NCI-H2107 treated with DMSO at 0.1 percent for 48 hours (cell line): ENCODE measurements around the gene SINHCAF.

Experiments used
- DNase-seq: peaks from one replicate; lab custom pipeline; 2025; ENCODE audit not compliant: unreplicated experiment; lab: John Stamatoyannopoulos, UW

Gene SINHCAF

DNA sequence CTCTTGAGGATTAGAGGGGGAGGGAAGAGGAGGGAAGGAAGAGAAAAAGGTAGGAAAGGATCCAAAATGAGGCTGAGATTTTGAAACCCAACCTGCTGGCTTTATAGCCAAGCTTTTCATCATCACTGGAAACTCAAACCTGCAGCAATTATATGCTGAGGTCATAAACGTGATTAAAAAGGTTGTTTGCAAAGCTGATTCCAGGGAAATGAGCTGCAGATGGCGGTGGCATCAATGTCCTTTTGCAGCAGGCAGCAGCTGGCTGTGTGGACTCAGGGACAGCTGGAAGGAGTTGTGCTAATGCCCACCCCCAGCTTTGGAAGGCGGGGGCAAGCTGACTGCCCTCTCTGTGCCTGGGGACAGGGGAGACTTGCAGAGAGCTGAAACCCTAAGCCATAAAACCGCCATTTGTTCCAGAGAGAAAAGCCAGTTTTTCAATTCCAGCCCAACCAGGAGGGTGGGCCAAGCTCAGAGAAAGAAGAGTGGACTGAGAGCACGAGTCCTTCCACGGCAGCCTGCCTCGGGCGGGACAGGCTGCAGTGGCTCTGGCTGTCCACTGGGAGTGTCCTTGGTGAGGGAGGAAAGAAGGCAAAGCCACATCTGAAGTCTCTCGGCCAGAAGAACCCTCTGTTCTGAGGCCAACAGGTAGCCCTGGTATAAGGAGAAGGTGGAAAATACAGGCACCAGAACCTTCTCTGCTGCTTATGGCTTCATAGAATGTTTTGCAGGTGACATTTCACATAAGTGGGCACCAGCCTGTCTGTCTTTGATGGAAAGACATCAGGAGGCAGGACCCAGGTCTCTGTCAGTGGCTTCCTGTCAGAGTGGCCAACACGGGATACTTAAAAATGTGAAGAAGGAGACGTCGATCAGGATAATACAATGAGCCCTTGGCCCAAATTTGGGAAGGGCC lies 90.7 kb downstream of the SINHCAF start:
- DNase-seq = peak; percentile 96

DNA sequence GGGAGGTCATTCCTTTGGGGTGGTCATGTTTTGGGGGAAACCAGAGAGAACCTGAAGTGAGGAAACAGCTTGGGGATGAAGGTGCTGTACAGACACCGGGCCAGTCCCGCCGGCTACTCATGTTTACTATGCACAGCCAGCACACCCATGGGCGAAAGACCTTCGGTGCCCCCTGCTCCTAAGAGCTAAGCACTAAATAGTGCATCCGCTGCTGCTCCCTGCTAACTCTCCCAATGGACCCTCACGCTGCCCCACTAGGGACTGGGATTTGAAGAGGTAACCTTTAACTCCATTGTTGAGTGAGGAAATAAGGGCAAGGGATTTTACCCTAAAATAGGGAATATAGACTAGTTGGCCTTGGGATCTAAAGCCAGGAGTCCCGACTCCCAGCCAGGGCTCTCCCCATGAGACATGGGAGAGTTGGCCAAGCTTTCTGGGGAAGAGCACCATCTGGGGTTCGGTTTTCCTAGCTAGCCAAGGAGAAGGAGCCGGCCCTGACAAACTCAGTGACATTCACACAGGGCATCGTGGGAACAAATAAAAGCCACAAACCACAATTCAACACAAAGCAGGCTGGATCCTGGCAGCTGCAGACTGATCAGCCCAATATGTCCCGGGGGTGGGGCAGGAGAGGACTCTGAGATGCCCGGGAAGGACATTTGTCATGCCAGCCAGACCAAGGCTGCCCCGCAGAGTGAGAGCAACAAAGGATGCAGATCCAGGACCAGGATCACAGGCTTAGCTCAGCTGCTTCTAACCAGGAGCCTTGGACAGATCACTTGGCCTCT lies 91.7 kb downstream of the SINHCAF start:
- DNase-seq = peak; percentile 94

DNA sequence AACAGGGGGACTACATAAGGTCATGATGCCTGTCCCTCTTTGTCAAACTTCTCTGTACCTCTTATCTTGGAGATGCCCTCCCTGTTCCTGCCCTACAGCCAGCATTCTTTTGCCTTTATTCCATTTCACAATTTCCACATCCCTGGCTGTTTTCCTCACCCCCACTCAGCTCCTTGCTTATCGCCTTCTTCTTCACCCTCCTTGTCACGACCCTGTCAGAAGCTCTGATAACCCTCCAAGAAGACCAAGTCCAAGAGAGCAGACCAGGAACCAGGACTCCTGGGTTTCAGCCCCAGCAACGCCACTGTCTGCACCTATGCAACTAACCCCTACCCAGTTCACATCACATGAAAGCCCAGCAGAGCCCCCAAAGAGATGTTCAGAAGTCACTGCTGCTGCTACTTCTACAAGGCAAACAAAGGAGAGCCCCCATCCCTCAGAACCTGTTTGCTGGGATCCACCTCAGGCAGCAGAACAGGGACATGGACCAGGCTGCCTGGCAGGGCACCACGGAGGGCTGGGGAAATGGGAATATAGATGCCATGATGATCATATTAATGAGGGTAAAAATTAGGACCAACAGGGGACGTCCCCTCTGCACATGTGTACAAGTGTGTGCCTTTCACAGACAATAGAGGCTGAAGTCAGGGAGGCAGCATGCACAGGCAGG lies 92.8 kb downstream of the SINHCAF start:
- no peak for DNase-seq

DNA sequence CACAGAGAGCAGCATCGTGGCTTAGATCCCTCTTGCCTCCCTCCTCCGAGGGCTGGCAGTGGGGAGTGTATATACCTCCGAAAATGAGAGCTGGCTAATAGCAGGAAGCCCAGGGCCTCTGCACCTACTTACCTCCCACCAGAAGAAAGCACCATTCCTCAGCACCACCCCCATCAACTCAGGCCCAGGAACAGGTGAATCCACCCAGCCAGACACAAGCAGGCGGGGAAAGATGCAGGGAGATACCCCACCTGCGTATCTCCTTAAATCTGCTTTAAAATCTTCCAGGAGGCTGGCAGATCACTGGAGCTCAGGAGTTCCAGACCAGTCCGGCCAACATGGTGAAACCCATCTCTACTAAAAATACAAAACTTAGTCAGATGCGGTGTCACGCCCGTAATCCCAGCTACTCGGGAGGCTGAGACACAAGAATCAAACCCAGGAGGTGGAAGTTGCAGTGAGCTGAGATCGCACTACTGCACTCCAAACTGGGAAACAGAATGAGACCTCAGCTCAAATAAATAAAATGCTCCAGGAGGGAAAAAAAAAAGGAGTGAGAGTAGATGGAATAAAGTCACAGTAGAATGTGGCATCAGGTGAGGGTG lies 93.5 kb downstream of the SINHCAF start:
- DNase-seq = no peak

DNA sequence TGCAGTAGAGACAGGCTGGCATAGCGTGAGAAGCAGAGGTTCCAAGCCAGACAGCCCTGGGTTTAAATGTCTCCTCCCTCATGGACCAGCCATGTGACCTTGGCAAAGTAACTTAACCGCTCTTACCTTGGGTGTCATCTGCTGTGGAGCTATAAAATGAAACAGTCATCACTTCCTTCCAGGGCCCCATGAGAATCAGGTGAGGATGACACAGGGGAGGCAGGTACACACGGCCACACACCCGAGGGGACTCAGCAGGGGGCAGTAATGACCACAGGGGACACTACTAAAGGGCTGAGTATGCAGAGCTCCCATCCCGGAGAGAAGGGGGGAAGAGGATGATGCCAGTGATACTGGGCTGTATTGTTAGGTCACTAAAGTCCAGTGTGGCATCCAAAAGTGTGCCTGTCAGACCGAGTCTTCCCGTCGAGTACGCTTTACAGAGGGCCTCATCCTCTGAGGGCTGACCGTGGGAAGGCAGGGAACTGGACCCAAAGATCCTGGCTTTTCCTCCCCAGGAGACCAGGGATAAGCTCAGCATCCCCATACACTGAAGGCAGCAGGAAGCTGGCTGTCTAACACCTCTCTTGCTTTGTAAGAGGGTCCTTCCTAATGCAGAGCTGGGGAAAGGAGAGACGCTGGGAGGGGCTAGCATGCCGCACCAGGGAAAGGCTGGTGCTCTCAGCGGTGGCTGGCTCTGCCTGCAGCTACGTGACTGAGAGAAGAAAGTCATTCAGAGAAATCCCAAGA lies 94.2 kb downstream of the SINHCAF start:
- no peak for DNase-seq
